Ectodermal cell (in vitro differentiated cells): ENCODE results near the gene ACTN4.
"Not testable (repeated sequence)": the region's sequence is repeated elsewhere in the genome, so short reads cannot be mapped to it uniquely, and the experiment has no call there.

Experiments
- H3K27ac ChIP-seq: 2 replicates; pipeline ENCODE4 v1.7.0; 2013; ENCODE audit warnings: mild to moderate bottlenecking, low read depth, low read length; ENCODE audit not compliant: insufficient read depth, poor library complexity, severe bottlenecking
- H3K27me3 ChIP-seq: 2 replicates; pipeline ENCODE4 v1.7.0; 2013; ENCODE audit warnings: mild to moderate bottlenecking, low read length; ENCODE audit not compliant: insufficient read depth, control insufficient read depth, poor library complexity, severe bottlenecking
- H3K36me3 ChIP-seq: one replicate; pipeline ENCODE4 v1.7.0; 2013; ENCODE audit warnings: low read length; ENCODE audit not compliant: control insufficient read depth, insufficient read depth
- H3K4me1 ChIP-seq: one replicate; pipeline ENCODE4 v1.7.0; 2013; ENCODE audit warnings: low read length; ENCODE audit not compliant: control insufficient read depth, insufficient read depth
- H3K4me3 ChIP-seq: 2 replicates; pipeline ENCODE4 v1.7.0; 2013; ENCODE audit warnings: low read depth, low read length, control low read depth; ENCODE audit not compliant: insufficient read depth
- H3K9me3 ChIP-seq: 2 replicates; pipeline ENCODE4 v1.7.0; 2013; ENCODE audit warnings: mild to moderate bottlenecking, low read length, moderate library complexity; ENCODE audit not compliant: control insufficient read depth
- WGBS, 2 experiments: methylation state at CpG; one replicate each; pipeline ENCODE4 v1.1.7; 2013; ENCODE audit warnings: missing lambda C conversion rate in 2 of 2; 5-methylcytosine and 5-hydroxymethylcytosine counted together

ACTN4 gene

DNA sequence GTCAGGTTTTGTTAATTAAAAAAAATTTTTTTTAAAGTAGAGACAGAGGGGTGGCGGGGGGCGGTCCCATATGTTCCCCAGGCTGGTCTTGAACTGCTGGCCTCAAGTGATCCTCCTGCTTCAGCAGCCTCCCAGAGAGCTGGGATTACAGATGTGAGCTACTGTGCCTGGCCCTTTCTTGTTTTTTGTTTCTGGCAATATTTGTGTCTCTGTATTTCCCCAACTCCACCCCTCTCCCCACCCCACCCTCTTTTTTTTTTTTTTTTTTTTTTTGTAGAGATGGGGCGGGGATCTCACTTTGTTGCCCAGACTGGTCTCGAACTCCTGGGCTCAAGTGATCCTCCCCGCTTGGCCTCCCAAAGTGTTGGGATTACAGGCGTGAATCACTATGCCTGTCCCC lies 97.4 kb downstream of the ACTN4 start:
- Histone ChIP-seq H3K4me1 (no peaks in the 10 kb centered on the region), H3K9me3 (no peaks in the 10 kb centered on the region), H3K4me3 (no peak overlapping the region), H3K27me3 (no peaks in the 10 kb centered on the region), H3K27ac (no peak overlapping the region), H3K36me3 (no peaks in the 10 kb centered on the region)
- WGBS, 2 experiments: 92 to 93% methylated on average over 6 of the region's 6 CpGs

DNA sequence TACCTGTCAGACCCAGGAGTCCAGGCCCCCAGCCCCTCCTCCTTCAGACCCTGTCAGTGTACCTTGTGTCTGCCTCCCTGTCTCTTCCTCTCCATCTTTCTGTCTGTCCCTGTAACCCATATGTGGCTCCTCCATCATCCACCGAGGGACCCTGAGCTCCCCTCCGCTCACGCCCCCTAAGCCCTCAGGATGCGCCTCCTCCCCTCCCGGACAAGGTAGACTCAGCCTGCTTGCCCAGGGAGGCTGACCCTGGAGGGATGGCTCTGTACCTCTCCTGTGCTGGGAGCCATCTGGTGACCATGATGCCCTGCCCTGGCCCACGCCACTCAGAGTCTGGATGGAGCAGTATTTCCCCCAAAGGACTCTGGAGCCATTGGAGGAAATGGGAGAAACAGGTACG lies 97.9 kb downstream of the ACTN4 start:
- Histone ChIP-seq H3K4me3 (no peak overlapping the region), H3K4me1 (no peaks in the 10 kb centered on the region), H3K9me3 (no peaks in the 10 kb centered on the region), H3K27me3 (no peaks in the 10 kb centered on the region), H3K27ac (no peak overlapping the region), H3K36me3 (no peaks in the 10 kb centered on the region)
- 86 to 89% methylated on average over 7 of the region's 7 CpGs for WGBS, 2 experiments

DNA sequence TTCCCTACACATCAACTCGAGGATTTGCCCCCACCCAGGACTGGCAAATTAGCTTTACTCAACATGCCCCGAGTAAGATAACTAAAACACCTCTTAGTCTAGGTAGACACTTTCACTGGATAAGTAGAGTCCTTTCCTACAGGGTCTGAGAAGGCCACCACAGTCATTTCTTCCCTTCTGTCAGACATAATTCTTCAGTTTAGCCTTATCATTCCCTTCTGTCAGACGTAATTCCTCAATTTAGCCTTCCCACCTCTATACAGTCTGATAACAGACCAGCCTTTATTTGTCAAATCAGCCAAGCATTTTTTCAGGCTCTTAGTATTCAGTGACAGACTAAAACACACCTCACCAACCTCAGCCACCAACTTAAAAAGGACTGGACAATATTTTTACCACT lies 106.3 kb downstream of the ACTN4 start:
- H3K27me3 ChIP-seq, H3K4me3 ChIP-seq, H3K9me3 ChIP-seq, H3K36me3 ChIP-seq, H3K4me1 ChIP-seq, H3K27ac ChIP-seq: not testable (repeated sequence)
- WGBS, 2 experiments: 90 to 91% methylated on average over 3 of the region's 3 CpGs

- WGBS, 2 experiments: no CpG with 5 or more reads among the region's 2 CpGs
- not testable (repeated sequence) for H3K4me3 ChIP-seq, H3K27me3 ChIP-seq, H3K9me3 ChIP-seq, H3K4me1 ChIP-seq, H3K27ac ChIP-seq, H3K36me3 ChIP-seq
These were observed 106.7 kb downstream of the ACTN4 start for GRCh38 chr19:38754196-38754595.

- Histone ChIP-seq H3K4me3 (no peak overlapping the region), H3K27me3 (no peaks in the 10 kb centered on the region), H3K36me3 (no peaks in the 10 kb centered on the region), H3K4me1 (no peaks in the 10 kb centered on the region), H3K27ac (no peak overlapping the region), H3K9me3 (no peaks in the 10 kb centered on the region)
- WGBS, 2 experiments: 80 to 84% methylated on average over 10 of the region's 10 CpGs
These were observed 112.1 kb downstream of the ACTN4 start for GRCh38 chr19:38759590-38760003.

- H3K27me3 ChIP-seq, H3K36me3 ChIP-seq, H3K4me3 ChIP-seq, H3K9me3 ChIP-seq, H3K4me1 ChIP-seq, H3K27ac ChIP-seq: not testable (repeated sequence)
- 89% methylated on average over 4 of the region's 6 CpGs for WGBS, 2 experiments
These were observed 113.5 kb downstream of the ACTN4 start for GRCh38 chr19:38760805-38761517.

- H3K4me1 ChIP-seq, H3K36me3 ChIP-seq, H3K27ac ChIP-seq, H3K27me3 ChIP-seq, H3K9me3 ChIP-seq, H3K4me3 ChIP-seq: not testable (repeated sequence)
- 89% methylated on average over 9 of the region's 9 CpGs for WGBS, 2 experiments
These were observed 114.5 kb downstream of the ACTN4 start for GRCh38 chr19:38761884-38762389.

DNA sequence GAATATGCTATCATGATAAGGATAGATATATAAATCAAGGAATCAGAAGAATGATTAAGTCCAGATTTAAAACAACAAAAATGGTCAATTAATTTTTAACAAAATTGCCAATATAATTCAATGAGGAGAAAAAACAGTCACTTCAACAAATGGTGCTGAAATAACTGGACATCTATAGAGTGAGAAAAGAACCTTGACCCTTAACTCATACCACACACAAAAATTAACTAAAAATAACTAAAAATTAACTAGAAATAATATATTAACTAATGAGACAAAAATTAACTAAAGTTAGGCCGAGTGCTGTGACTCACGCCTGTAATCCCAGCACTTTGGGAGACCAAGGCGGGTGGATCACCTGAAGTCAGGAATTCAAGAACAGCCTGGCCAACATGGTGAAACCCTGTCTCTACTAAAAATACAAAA lies 116.4 kb downstream of the ACTN4 start:
- Histone ChIP-seq H3K36me3 (no peaks in the 10 kb centered on the region), H3K4me3 (no peak overlapping the region), H3K9me3 (no peaks in the 10 kb centered on the region), H3K27me3 (no peaks in the 10 kb centered on the region), H3K27ac (no peak overlapping the region), H3K4me1 (no peaks in the 10 kb centered on the region)
- WGBS, 2 experiments: 95 to 98% methylated on average over 3 of the region's 3 CpGs

DNA sequence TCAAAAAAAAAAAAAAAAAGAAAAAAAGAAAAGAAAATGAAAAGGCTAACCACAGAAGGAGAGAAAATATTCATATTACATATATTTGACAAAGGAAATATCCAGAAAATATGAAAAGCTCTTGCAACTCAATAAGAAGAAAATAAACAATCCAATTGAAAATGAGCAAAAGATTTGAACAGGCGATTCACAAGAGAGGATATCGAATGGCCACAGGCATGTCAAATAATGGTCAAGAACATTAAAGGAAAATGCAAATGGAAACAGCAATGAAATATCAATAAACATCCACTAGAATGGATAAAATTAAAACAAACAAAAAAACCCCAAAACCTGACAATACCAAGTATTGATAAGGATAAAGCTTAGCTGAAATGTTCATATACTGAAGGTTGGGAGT lies 117.8 kb downstream of the ACTN4 start:
- Histone ChIP-seq H3K27ac (no peak overlapping the region), H3K36me3 (no peaks in the 10 kb centered on the region), H3K4me3 (no peak overlapping the region), H3K27me3 (peaks cover 4% of the 10 kb centered on the region), H3K9me3 (no peaks in the 10 kb centered on the region), H3K4me1 (no peaks in the 10 kb centered on the region)
- 88 to 100% methylated on average over 2 of the region's 2 CpGs for WGBS, 2 experiments

DNA sequence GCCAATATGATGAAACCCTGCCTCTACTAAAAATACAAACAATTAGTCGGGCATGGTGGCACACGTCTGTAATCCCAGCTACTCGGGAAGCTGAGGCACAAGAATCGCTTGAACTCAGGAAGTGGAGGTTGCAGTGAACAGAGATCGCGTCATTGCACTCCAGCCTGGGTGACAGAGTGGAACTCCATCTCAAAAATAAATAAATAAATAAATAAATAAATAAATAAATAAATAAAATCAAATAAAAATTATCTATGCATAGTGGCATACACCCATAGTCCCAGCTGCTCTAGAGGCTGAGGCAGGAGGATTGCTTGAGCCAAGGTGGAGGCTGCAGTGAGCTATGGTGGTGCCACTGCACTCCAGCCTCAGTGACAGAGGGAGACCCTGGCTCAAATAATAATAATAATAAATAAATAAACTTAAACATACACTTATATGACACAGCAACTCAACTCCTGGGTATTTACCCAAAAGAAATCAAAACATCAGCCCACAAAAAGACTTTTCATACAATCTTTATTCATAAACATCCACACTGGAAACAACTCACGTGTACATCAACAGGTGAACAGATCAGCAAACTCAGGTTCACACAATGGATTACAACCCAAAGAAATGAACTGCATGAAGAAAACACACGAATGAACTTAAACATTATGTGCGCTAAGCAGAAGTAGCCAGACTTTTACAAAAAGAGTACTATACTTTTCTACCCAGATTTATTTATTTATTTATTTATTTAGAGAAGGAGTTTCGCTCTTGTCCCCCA lies 119.0 kb downstream of the ACTN4 start:
- Histone ChIP-seq H3K4me1 (no peaks in the 10 kb centered on the region), H3K27ac (no peak overlapping the region)
- WGBS, 2 experiments: 88% methylated on average over 9 of the region's 10 CpGs

More for the DNA sequence above, 119.0 kb downstream of the ACTN4 start:
- Histone ChIP-seq H3K4me3 (no peak overlapping the region), H3K36me3 (no peaks in the 10 kb centered on the region), H3K27me3 (peaks cover 4% of the 10 kb centered on the region), H3K9me3 (no peaks in the 10 kb centered on the region)
